ENCODE data around the gene CTNND2.

The CTNND2 gene

DNA sequence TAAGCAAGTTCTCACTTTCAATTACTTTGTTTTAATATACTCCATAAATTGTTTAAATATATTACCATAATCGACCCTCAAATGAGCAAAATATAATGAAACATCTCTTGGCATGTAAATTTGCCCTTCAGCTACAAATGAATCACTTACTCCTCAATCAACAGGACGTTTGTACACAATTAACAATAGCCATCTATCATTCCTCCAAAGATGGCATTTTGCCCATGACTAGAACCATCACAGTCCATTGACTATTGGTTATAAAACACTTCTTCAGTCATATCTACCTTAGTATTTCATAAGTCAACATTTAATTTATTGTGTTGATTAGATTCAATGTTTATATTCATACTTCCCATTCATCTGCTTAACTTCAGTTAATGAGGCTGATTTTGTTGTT is 127.2 kb downstream of the CTNND2 start:
- no peak for DNase-seq (ENCODE audit: low read depth in 2 of 2)

DNA sequence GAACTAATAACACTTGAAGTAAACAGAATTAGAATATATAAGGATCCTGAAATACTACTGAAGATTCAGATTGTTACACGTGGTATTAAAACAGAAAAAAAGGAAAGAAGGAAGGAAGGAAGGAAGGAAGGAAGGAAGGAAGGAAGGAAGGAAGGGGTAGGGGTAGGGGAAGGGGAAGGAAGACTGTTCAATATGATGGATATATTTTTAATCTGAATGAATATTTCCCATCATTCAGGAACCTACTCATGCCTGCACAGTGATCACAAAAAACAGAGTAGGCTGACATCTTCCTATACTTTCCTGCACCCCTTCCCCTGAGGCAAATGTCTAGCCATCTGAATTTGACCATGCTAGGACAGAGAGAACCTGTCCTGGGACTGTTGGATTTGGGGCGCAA is 133.9 kb downstream of the CTNND2 start:
- DNase-seq (ENCODE audit: low read depth in 2 of 2): no peak

DNA sequence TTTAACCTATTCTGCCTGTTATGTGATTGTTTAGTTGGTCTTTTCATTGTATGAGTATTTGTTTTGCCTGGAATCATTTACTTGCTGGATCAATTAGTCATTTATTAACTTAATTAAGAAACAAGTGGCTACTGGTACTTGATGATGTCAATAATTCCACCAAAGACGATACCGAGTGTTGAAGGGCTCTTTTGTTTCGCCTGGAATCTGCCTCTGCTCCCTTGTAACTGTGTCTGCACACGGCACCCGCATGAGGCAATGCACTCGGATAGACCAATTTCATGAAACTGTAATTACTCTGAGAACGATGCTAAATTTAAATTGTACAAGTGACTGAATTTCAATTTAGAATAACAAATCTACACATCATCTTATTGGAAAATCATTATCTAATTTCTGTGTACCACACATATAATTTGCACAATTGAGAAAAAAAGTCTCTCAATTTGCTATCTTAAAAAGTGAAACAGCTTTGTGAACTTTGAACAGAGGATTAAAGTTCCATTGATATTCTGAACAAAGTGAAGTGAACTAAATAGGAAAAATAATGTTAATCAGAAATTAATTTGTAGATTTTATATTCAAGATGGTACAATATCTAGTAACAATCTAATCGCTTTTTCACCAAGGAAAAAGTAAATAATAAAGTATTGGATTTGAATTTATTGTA is 143.2 kb downstream of the CTNND2 start:
- DNase-seq (ENCODE audit: low read depth in 2 of 2): no peak

DNA sequence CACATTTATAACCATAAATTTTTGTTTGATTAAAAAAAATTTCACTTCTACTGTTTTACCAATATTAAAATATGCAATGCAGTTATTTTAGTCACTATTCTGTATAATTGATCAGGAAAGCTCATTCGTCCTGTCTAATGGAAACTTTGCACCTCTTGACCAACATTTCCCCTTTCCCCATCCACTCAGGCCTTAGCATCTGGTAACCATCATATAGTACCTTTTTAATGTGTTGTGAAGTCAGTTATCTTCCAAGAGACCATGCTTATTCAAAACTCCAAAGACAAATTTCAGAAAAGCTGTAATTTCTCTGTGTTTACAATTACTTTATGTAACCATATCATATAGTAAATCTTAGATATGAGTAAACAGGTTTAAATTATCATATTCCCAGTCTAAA is 145.9 kb downstream of the CTNND2 start:
- no peak for DNase-seq (ENCODE audit: low read depth in 2 of 2)

DNA sequence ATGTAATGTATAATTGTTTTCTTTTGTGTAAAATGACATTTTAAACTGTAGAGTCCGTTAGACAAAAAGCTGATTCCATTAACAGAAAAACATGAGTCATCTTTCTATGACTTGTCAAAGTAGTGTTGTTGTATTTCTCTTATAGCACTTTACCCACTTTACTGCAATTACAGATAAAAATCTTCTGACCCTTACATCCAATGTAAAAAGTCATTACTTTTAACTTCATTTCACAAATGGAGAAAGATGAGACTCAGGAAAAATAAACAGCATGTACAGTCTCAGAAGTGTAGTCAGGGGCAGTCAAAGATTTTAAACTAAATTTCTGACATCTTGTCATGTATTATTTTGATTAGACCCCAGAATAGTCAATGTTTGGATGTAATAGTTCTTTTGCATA is 146.6 kb downstream of the CTNND2 start:
- DNase-seq (ENCODE audit: low read depth in 2 of 2): no peak

DNA sequence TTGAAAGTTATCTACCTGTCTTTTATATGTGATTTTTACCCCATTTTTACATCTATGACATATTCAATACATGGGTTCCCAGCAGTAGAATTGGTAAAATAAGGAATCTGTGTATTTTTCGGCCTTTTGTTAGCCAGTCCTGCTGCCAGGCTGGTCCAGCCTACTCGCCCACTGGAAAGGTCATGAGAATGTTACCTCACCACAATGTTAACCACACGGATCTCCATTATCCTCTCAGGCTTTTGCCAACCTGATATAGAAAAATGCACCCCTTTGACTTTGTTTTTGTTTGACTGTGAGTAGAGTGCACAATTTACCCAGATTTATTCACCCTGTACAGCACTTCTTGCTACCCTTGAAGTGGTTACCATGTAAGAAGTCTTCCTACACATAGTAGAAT is 167.2 kb downstream of the CTNND2 start:
- no peak for DNase-seq (ENCODE audit: low read depth in 2 of 2)

DNA sequence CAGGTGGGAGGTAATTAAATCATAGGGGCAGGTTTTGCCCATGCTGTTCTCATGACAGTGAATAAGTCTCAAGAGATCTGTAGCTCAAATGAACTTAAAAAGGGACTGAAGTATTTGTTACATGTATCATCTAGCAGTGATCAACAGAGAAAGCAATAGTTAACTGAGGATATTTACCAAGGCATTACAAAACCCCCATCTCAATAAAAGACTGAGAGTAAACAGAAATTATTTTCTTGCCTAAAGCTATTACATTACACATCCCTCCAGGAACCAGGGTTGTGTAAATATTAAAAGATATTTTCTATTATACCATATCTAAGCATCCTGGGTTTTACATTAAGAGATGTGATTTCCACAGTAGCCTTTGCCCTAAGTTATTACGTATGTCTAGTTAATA is 169.9 kb downstream of the CTNND2 start:
- no peak for DNase-seq (ENCODE audit: low read depth in 2 of 2)

DNA sequence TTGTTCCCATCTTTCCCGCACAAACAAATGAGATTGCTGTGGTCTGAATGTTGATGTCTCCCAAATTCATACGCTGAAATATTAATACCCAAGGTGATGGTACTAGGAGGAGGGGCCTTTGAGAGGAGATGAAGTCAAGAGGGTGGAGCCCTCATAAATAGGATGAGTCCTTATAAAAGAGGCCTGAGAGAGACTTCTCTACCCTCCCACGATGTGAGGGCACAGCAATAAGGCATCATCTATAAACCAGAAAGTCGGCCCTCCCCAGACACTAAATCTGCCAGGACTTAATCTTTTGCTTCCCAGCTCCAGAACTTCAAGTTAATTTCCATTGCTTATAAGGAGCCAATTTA is 170.4 kb downstream of the CTNND2 start:
- no peak for DNase-seq (ENCODE audit: low read depth in 2 of 2)

DNA sequence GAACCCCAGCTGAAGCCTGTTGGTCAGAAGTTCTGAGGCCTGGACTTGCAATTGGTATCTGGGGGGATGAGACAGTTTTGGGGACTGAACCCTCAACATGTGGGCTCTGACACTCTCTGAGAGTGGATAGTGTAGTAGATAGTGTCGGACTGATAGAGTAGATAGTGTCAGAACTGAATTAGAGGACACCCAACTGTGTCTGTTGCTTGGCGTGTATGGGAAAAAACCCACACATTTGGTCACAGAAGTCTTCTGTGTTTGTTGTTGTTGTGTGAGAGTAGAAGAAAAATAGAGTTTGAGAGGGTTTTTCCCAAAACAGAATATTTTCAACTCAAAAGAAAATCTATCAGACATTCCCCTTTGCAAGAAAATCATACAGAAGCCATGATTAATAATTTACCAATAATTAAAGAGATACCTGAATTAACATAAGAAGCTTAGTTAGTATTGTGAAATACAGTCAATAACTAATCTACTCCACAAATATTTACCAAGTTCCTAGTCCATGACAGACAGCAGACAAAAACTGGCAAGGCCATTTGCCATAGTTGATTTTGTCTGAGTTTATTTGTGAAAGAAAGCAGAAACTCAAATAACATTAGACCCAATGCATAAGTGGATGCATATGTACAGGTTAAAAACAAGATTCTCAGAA is 170.9 kb downstream of the CTNND2 start:
- no peak for DNase-seq (ENCODE audit: low read depth in 2 of 2)

DNA sequence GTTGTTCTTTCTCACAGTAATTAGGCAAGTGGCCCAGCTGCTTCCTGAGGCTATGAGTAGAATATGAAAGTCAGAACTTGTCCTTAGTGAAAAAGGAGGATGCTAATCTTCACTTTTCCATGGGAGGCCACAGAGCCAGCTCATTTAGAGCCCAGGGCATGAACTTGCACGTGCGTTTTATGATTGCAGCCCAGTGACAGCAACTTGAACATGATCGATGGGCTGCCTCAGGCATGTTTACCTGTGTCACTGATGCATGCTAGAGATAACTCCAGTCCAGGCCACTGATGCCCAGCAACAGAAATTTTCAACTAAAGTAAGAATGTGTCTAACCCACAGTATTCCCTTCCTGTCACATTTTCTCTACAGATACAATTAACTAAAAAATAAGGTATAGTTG is 179.3 kb downstream of the CTNND2 start:
- no peak for DNase-seq (ENCODE audit: low read depth in 2 of 2)

DNA sequence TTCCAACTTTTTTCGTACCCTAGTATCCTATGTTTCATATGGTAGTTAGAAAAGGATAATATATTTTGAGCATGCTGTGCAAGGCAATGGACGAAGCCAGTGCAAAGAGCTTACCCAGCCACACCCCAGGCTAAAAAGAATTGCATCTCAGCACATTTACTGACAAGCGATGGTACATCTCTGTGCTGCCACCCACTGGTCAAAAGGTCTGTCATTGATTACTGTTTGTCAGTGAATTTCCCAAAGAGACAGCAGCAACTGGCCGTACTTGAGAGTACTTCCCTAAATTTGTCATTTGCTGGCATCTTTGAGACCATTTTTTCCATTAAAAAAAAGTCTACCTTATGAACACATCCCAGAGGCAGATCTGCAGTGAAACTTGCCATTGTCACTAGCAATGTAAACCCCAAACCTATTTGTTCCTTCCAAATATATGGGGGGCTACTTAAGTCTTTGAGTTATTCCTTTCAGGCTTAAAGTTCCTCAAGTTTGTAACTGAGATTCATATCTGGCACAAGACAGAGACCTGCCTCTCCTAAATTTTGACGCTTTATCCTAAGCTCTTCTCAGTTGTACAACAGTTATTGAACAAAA is 184.3 kb downstream of the CTNND2 start:
- peak in 1 of 2 donors; percentile 0 for DNase-seq (ENCODE audit: low read depth in 2 of 2)

DNA sequence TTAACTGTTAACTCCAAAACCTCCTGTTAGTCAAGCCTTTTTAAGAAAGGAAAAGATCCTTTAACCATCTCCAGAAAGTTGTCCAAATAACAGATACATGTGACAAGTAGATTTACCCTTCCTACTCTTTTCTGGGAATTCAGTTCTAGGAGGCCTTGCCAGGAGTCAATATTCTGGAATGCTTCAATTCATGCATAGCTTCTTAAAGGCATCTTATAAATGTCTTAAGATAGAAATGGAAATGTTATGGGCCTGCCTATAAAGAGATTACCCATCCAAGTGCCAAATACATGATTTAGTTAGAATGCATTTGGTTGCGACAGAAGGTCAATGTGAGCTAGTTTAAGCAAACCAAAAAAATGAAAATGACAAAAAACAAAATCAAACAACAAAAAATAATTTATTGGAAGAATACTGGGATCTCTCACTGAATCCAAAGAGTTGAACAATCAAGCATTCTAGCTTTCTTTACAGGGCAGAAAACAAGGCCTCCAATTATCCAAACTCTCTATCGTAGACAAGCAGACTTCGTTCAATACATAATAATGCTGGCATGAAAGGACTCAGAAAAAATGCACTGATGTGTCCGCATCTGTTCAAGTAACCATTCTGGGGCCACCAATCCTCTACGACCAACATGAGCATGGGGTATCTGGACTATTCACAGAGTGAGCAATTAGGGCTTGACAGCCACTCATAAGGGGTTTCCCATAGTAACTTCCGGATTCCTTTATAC is 188.6 kb downstream of the CTNND2 start:
- no peak for DNase-seq (ENCODE audit: low read depth in 2 of 2)

DNA sequence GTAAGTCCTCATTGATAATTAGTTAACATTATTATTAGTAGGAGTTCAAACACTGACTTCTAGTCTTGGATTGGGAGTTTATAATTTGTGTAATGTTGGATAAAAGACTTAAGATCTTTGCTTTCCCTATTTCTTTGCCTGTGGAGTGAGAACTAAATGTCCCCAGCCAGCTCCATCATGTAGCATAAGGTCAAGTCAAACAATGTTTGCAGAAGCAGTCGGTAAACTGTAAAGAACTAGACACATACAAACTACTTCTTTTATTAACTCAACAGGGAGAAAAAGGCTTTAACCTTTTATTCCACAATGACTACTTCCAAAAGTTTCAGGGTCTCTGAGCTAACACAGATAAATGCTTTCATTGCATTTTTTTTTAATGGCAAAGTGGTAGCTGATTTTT is 192.3 kb downstream of the CTNND2 start:
- no peak for DNase-seq (ENCODE audit: low read depth in 2 of 2)

DNA sequence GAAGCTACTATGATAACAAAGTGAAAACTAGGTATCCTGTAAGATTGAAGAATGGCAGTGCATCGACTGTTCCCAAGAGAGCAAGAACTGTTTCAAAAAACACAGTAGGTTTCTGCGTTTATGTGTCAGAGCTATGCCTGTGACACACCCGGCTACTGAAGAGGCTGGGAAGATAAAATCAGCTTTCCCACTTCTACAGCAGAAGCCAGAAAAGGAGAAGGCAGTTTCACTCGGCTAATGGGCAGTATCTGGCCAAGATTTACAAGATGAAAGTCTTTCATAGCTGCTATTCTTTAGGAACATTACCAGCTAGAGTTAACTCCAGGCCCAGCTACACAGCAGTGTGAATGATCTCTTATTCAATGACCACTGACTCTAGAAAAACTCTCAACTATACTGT is 195.2 kb downstream of the CTNND2 start:
- DNase-seq (ENCODE audit: low read depth in 2 of 2): no peak

DNA sequence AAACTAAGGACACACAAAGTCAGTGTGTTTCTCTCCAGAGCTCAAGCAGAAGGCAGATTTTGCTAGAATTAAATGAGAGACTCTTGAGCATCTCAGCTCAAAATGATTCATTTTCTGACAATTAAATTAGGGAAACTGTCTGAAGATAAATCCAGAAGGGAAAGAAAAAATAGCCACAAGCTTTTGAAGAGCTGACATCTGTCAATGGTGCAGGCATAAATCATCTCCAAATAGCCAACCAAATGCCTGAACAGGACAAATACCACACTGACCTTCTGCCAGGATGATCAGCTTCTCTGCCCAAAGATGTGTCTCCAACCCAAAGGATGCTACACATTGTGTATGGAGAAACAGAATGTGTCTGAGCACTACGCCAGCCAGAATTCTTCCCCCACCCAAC is 199.3 kb downstream of the CTNND2 start:
- no peak for DNase-seq (ENCODE audit: low read depth in 2 of 2)

DNA sequence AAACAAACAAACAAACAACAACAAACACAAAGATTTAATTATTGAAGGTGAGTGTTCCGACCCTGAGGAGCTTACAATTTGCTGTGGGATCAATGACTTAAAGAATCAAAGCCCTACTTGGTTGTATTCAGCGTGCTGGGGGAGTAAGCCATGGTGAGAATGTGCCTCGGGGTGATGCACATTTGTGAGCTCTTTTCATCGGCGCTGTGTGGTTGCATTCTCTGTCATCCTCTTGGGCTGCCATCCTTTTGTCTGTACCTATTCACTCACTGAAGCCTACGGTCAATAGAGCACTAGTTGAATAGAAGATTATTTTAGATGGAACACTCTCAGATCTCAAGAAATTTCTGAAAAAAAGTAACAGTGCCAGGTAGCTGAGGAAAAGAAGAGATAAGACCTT is 203.9 kb downstream of the CTNND2 start:
- DNase-seq (ENCODE audit: low read depth in 2 of 2): no peak

DNA sequence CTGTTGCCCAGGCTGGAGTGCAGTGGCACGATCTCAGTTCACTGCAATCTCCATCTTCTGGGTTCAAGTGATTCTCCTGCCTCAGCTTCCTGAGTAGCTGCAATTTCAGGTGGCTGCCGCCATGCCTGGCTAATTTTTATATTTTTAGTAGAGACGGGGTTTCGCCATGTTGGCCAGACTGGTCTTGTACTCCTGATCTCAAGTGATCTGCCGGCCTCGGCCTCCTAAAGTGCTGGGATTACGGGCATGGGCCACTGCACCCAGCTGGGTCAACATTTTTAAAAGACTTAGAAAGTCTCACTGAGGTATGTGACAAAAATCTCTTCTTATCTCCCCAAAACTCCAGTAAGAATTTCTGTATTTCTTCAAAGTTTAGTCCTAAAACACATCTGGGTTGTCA is 211.6 kb downstream of the CTNND2 start:
- no peak for DNase-seq (ENCODE audit: low read depth in 2 of 2)

DNA sequence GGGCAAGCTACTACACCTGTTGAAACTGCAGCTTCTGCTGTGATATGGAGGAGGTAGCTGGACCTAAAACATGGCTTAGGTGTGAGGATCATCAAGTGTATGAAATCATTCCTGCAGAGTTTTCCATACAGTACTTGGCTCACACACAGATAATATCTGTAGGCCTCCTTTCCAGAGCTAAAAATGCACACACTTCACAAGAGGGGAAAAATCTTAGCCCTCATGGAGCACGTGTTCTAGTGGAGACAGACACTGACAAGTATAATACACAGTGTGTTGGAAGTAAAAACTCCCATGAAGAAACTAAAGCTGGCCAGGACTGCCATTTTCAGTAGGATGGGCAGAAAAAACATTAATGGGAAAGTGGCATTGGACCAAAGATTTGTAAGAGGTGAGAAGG is 216.7 kb downstream of the CTNND2 start:
- no peak for DNase-seq (ENCODE audit: low read depth in 2 of 2)

DNA sequence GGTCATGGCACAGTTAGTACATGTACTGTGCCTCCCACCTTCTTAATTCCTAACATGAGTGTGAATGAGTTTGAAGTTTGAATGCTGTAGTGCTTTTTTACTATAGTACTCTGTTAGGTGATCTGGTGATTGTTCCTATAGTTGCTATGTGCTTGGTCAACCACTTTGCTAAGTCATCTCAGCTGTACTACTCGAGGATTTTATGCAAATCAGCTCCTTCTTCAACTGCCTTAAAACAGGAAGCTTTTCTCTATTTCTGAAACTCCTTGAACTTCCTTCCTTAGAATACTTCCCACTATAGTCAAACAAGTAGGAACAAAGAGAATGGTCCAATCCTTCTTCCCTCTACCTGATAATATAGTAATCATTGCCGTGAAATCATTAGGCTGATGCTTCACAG is 219.6 kb downstream of the CTNND2 start:
- DNase-seq (ENCODE audit: low read depth in 2 of 2): no peak

DNA sequence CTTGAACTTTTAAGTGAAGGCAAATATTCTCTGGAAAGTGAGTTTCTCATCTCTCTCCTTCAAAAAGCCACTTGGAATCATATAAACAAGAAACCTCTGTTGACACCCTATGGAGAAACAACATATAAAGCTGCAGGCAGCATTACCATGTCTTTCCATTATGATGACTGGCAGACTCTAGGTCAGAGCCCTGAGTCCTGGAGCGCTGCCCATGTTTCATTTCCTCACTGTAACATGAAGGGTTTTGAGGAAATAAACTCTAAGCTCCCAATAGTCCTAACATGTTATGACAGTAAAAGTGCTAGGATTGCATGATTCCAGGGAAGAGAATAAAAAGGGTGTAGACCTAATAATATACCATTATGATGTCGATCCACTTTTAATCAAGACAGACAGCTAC is 220.6 kb downstream of the CTNND2 start:
- no peak for DNase-seq (ENCODE audit: low read depth in 2 of 2)

DNA sequence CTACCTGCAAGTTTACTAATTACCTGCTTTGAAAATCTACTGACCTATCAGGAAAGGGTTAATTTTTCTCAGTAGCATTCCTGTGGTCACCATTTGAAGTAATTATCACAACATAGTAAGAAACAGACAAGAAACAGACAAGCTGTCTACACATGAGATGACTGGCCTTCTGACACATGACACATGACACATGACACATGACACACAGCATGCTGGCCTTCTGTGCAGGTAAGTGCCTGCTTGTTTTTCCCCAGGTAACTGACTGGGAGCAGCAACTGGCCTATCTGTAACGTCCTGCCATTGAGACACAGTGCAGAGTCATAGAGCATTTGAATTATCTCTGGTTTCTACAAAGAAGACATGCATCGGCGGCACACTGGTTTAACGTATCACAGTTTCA is 222.4 kb downstream of the CTNND2 start:
- no peak for DNase-seq (ENCODE audit: low read depth in 2 of 2)

DNA sequence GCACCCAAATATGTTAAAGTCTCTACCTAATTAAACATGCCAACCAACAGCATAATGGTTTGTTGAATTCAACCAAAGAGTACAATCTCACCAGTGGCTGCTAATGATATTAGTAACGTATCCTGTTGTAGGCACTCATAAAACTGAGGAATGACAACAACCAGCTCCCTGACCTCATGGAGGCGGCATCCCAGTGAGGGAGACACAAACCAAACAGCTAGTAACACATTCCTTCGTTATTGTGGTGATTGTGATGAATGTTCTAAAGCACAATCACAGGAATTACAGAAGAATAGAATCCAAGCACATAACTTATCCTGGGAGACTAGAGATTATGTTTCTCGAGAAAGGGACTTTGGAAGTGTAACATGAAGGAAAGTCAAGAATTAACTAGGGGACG is 224.6 kb downstream of the CTNND2 start:
- DNase-seq (ENCODE audit: low read depth in 2 of 2): no peak

DNA sequence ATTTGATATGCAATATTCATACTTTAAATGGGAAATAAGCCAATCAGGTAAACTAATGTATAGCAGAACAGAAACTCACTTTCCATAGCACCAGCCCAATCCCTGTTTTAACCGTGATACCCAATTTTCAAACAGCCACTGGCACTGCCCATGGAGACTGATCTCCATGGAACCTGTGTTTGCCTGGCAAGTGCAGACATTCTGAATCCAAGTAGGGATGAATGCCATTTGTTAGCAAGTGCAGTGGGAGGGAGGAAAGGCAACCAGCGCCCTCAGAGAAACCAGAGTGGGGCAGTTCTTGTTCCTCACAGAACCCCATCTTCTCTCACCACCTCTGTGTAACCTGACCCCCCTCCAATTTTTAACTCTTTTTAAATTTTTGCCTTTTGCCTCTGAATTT is 229.1 kb downstream of the CTNND2 start:
- DNase-seq (ENCODE audit: low read depth in 2 of 2): no peak
